ENCODE data around the gene TMEM234. TPM values are rescaled to one million over a fixed set of nuclear protein-coding genes. Genes with fewer than 3 reads are reported as not detected.
"Not testable (repeated sequence)": the region's sequence is repeated elsewhere in the genome, so short reads cannot be mapped to it uniquely, and the experiment has no call there.

Gene TMEM234
- polyA plus RNA-seq (ENCODE audit: insufficient read length) = 30.7 TPM
- long read RNA-seq, donor 1, transcript TMEM234-201 (5 exons, 1,082 nt) = major isoform, 5 of 11 reads
- long read RNA-seq, donor 1, partial matches to known transcripts = 6 of 11 reads
- long read RNA-seq, donor 1, other reads (novel, unspliced or antisense) = 0 of 11 reads
- long read RNA-seq, donor 2, partial matches to known transcripts = 0 of 3 reads
- long read RNA-seq, donor 2, other reads (novel, unspliced or antisense) = 0 of 3 reads
- long read RNA-seq, donor 3, transcript TMEM234-201 (5 exons, 1,082 nt) = major isoform, 5 of 8 reads
- long read RNA-seq, donor 3, partial matches to known transcripts = 0 of 8 reads
- long read RNA-seq, donor 3, other reads (novel, unspliced or antisense) = 0 of 8 reads
- long read RNA-seq, donor 4, partial matches to known transcripts = 6 of 6 reads
- long read RNA-seq, donor 4, other reads (novel, unspliced or antisense) = 0 of 6 reads
- long read RNA-seq, donor 5, transcript TMEM234-201 (5 exons, 1,082 nt) = major isoform, 6 of 13 reads
- long read RNA-seq, donor 5, partial matches to known transcripts = 6 of 13 reads
- long read RNA-seq, donor 5, other reads (novel, unspliced or antisense) = 0 of 13 reads
- long read RNA-seq, donor 6, partial matches to known transcripts = 0 of 5 reads
- long read RNA-seq, donor 6, other reads (novel, unspliced or antisense) = 0 of 5 reads
- long read RNA-seq, donor 7, transcript TMEM234-201 (5 exons, 1,082 nt) = major isoform, 8 of 10 reads
- long read RNA-seq, donor 7, partial matches to known transcripts = 0 of 10 reads
- long read RNA-seq, donor 7, other reads (novel, unspliced or antisense) = 0 of 10 reads
- long read RNA-seq, donor 8, partial matches to known transcripts = 0 of 1 reads
- long read RNA-seq, donor 8, other reads (novel, unspliced or antisense) = 0 of 1 reads

GRCh38 chr1:32221980-32222755, at the start of gene TMEM234, which contains the start of gene EIF3I:
Gene TMEM234 (minus strand): TSS chr1:32222353. CDS start chr1:32222322, 31 bp downstream.
Gene EIF3I (plus strand): TSS chr1:32222407. CDS start chr1:32222442, 35 bp downstream.
- peak; percentile 93 for DNase-seq

- no peak for DNase-seq
These were observed 47.6 kb upstream of the TMEM234 start for GRCh38 chr1:32269744-32270143.

DNA sequence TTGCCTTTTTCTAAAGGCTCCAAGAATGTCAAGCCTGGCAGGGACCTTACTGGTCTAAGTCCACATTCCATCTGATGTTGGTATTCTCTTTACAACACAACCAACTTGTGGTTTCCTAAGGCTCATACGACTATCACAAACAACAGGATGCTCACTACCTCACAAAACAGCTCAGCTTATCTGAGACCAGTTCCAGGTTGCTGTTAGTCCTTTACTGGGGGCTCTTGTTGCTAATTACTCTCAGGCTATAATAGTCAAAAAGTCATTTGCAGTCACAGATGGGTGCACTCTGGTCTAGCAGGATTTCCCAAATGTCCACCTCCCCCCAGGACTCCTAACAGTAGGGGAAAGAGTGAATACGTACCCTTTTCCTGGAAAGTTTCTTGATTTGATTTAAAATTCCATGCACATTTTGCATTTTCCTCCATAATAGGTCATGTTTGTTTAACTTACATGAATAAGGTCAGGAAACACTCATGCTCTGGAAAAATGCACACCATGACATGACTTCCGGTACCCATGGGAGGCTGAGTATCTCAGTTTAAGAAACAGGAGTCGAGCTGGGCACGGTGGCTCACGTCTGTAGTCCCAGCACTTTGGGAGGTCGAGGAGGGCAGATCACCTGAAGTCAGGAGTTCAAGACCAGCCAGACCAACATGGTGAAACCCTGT, 44.9 kb upstream of the TMEM234 start:
- DNase-seq = no peak

DNA sequence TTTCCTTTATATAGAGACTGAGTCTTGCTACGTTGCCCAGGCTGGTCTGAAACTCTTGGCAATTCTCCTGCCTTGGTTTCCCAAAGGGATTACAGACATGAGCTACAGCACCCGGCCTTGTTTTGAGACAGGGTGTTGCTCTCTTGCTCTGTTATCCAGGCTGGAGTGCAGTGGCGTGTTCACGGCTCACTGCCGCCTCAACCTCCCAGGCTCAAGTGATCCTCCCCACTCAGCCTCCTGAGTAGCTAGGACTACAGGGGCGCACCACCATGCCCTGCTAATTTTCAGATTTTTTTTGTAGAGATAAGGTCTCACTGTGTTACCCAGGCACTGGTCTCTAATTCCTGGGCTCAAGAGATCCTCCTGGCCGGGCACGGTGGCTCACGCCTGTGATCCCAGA, 43.7 kb upstream of the TMEM234 start:
- no peak for DNase-seq

DNA sequence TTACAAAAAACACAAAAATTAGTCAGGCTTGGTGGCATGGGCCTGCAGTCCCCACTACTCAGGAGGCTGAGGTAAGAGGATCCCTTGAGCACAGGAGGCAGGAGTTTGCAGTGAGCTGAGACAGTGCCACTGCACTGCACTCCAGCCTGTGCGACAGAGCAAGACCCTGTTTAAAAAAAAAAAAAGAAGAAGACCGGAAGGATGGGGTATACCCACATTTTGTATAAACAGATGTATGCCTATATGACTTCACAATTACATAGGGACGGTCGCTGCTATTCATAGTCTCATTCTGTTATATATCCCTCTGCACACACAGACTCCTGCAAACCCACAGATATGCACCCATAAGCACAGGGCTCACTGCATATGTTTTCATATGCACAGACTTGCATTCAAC, 41.6 kb upstream of the TMEM234 start:
- no peak for DNase-seq

GRCh38 chr1:32263236-32263593, 41.1 kb upstream of the TMEM234 start:
- DNase-seq = not testable (repeated sequence)

- DNase-seq = no peak
These were observed 35.0 kb upstream of the TMEM234 start for GRCh38 chr1:32257227-32257508.

DNA sequence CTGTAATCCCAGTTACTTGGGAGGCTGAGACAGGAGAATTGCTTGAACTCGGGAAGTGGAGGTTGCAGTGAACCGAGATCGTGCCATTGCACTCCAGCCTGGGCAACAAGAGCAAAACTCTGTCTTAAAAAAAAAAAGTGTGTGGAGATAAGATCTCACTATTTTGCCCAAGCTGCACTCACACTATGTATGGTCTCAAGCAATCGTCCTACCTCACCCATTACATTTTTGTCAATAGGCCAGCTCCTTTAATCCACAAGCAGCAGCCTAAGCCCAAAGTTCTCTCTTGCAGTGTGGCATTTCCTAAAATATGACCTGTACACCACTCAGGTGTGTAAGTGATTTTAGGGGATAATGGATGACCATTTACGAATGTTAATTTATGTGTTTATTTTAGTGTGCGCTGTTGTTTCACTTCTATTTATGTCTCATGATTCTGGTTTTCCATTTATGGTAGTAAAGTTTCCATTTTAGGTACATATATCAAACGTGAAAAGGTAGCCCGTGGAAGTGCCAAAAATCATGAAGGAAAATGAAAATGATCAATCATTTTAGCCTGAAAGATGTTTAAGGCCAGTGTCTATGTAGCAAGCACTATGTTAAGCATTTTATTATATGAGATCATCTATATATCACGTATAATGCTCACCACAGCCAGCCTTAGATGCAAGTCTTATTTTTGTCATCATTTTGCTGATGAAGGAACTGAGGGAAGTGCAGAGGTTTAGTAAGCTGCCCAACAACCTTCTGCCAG, 34.5 kb upstream of the TMEM234 start:
- no peak for DNase-seq

- no peak for DNase-seq
These were observed 33.2 kb upstream of the TMEM234 start for GRCh38 chr1:32255072-32256071.

- DNase-seq = no peak
These were observed 29.0 kb upstream of the TMEM234 start, which contains the start of gene LCK for GRCh38 chr1:32250893-32251716. Gene LCK (plus strand): TSS chr1:32251265. CDS start chr1:32274330, 23,065 bp downstream.

DNA sequence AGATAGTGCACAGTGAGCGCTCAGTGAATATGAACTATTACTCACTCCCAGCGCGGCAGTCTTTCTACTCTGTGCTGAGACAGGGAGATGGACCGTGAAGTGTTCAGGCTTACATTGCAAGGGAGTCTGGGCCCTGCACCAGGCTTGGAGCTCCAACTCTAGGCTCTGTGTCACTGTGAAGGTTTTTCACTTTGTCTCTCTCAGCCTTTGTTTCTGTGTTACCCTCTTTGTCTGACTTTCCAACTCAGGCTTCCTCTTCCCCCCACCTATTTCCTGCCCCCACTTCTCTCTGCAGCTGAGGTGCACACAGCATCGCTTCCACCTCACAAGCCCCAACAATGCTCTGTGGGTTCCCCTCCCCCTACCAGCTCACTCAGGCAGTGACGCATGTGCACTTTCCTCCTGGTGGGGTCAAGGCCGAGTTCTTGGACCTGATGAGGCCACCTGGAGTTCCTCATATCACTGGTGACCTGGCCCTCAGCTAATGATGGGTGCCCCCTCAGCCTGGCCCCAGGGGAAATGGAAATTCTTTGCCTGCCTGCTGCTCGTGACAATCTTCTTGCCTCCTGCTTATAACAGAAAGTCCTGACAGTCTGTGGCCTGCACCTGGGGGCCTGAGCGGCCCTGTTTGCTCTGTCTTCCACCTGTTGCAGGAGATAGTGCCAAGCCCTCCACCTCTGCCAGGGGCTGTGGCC, 27.8 kb upstream of the TMEM234 start:
- DNase-seq = no peak

- DNase-seq = no peak
These were observed 26.1 kb upstream of the TMEM234 start for GRCh38 chr1:32247983-32248889.

DNA sequence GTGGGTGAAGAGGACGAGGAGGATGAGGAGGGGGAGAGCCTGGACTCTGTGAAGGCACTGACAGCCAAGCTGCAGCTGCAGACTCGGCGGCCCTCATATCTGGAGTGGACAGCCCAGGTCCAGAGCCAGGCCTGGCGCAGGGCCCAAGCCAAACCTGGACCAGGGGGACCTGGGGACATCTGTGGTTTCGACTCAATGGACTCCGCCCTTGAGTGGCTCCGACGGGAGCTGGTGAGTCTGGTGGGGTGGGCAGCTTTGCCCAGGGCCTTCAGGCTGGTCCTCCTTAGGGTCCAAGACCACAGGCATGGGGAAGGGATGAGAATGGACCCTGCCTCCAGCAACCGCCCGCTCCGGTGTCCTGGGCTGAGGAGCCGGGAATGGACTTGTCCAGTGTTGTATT, 25.3 kb upstream of the TMEM234 start:
- DNase-seq = no peak

DNA sequence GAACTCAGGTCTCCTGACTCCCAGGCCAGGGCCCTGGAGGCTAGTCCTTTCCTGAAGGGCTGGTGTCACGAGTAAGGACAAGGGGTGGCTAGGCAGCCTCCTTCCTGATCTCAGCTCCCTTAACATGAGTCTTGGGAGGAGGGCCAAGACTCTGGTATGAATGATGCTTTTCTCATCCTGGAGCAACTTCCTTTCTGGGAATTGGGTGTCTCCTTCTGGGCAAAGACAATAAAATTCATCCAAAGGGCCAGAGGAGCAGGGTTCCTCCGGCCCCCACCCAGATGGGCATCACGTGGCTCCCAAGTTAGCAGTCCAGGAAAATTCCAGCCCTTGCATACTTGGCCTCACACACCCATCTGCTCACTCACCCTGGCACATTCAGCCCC, 24.7 kb upstream of the TMEM234 start, which contains the start of gene FAM167B:
Gene FAM167B (plus strand): TSS at position 335 of the 386 bp plus-strand sequence. CDS start 200 bp downstream, outside the sequence.
- DNase-seq = no peak

GRCh38 chr1:32242341-32242851, 20.2 kb upstream of the TMEM234 start:
- no peak for DNase-seq

DNA sequence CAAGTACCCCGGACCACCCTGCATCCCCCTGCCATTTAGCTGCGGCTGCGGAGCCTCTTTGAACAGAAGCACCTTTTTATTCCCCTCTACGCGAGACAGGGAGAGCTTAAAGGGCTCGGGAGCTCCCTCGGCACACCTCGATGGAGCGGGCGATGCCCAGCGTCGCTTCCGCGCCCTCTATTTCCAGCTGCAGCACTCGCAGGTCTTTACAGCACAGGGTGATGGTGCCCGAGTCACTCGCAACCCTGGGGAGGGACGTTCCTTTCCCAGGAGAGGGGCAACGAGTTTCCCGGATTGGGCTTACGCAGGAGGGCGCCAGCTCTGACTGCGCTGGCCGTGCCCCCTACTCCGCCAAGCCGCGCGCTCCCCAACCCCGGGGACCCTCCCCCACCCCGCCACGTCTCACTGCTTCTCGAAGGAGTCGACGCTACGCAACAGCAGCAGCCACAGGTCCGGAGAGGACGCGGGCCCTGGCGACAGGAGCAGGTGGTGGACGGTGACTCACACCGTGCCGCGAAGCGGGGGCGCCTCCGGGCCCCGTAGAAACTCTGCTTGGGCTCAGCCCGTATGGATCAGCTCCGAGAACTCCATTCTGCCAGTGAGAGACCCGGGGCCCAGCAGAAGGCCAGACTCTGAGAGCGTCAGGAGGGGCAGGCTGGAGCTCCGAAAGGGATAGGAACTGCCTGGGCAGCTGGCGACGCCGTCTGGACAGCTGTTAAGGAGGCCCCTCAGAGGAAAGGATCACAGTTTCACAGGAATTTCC, 19.0 kb upstream of the TMEM234 start:
- peak; percentile 70 for DNase-seq
